Thyroid gland (tissue), 4 donors: ENCODE measurements around the gene DLGAP5. TPM values are rescaled to one million over a fixed set of nuclear protein-coding genes. Genes with fewer than 3 reads are reported as not detected.

Source experiments
- DNase-seq, 2 donors: peaks; one replicate each; pipeline ENCODE4 v3.0.0-alpha.2; 2019
- H3K27ac ChIP-seq, 3 donors: fragments of 200-600 bp; sonication (generic); 1 replicate in 2 of 3; 2 replicates in 1 of 3; pipeline ENCODE4 v1.5.1; 2016 to 2019; ENCODE audit warnings: mild to moderate bottlenecking in 1 of 3, moderate library complexity in 1 of 3
- H3K27me3 ChIP-seq: fragments of 200-600 bp; sonication (generic); one replicate; pipeline ENCODE4 v1.5.1; 2019
- H3K36me3 ChIP-seq, 2 donors: fragments of 200-600 bp; sonication (generic); one replicate each; pipeline ENCODE4 v1.5.1; 2016 to 2019
- H3K4me1 ChIP-seq, 2 donors: fragments of 200-600 bp; sonication (generic); one replicate each; pipeline ENCODE4 v1.5.1; 2017 to 2019
- H3K4me3 ChIP-seq, 3 donors: fragments of 200-600 bp; sonication (generic); replicated peaks in 1 of 3; 1 replicate in 2 of 3; 2 replicates in 1 of 3; pipeline ENCODE4 v1.5.1; 2016; ENCODE audit warnings: mild to moderate bottlenecking in 1 of 3
- H3K9me3 ChIP-seq: fragments of 200-600 bp; sonication (generic); one replicate; pipeline ENCODE4 v1.5.1; 2017
- CTCF ChIP-seq, 6 experiments: fragments of 200-600 bp in 3 of 6; fragments of 450-650 bp in 3 of 6; sonication (generic) in 3 of 6; IDR thresholded peaks; one replicate each; pipeline ENCODE4 v1.5.1; 2016 to 2019; ENCODE audit warnings: antibody characterized with exemption in 6 of 6, mild to moderate bottlenecking in 2 of 6, inconsistent platforms in 1 of 6, moderate library complexity in 1 of 6
- POLR2A ChIP-seq, 2 donors: fragments of 450-650 bp; IDR thresholded peaks; one replicate each; pipeline ENCODE4 v1.6.1; 2017; ENCODE audit warnings: antibody characterized with exemption in 2 of 2, mild to moderate bottlenecking in 2 of 2, moderate library complexity in 1 of 2
- WGBS, 2 donors: methylation state at CpG; one replicate each; pipeline ENCODE4 v1.1.5; 2017; 5-methylcytosine and 5-hydroxymethylcytosine counted together
- intact Hi-C: fragments of 100-400 bp; cut with DNase I; formaldehyde crosslinking; loops from one replicate; pipeline ENCODE4 v1.15.1; 2023
- total RNA-seq, 4 donors: library from RNA; depleted of rRNA; stranded (reverse); fragments of >200 nt; gene quantifications; one replicate each; pipeline ENCODE4 v1.2.3, GENCODE V29; 2016

Gene DLGAP5
- total RNA-seq, 4 donors from 2014 or later: 0.22 to 0.42 (median 0.27) TPM; not detected in 1

GRCh38 chr14:55146425-55146824 lies 45.0 kb downstream of the DLGAP5 start:
- intact Hi-C loops: no loop called here
- H3K4me1 ChIP-seq: no peaks in the 10 kb centered on the region
- no peaks in the 10 kb centered on the region for H3K27me3 ChIP-seq
- 82 to 84% methylated on average over 2 of the region's 2 CpGs for WGBS, 2 donors
- H3K27ac ChIP-seq: no peak overlapping the region
- no peak overlapping the region for H3K4me3 ChIP-seq
- DNase-seq: no peak
- peaks cover 21 to 24% of the 10 kb centered on the region in 2 donors for H3K36me3 ChIP-seq
- no peaks in the 10 kb centered on the region for H3K9me3 ChIP-seq
- TF ChIP-seq POLR2A (IDR thresholded peaks at IDR 0.05): no peak
- TF ChIP-seq CTCF (IDR thresholded peaks at IDR 0.05): no peak

DNA sequence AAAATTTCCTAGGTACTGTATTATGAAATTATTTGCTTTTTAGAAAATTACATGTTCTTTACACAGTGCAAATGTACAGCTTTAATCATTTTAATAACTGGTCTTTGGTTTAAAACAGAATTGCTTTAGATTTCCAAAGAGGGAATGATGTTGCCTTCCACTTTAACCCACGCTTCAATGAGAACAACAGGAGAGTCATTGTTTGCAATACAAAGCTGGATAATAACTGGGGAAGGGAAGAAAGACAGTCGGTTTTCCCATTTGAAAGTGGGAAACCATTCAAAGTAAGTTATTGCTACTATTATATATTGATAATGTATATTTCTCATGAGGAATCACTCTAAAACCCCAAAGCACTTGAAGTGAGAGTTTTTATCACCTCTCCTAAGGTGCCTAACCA lies 48.9 kb downstream of the DLGAP5 start:
- TF ChIP-seq POLR2A (IDR thresholded peaks at IDR 0.05) (no peak), CTCF (IDR thresholded peaks at IDR 0.05) (no peak)
- intact Hi-C loops: no loop called here
- Histone ChIP-seq H3K36me3 (peaks cover 36 to 42% of the 10 kb centered on the region in 2 donors), H3K27ac (no peak overlapping the region), H3K4me1 (peaks cover 0 to 8% of the 10 kb centered on the region in 2 donors), H3K4me3 (no peak overlapping the region), H3K9me3 (no peaks in the 10 kb centered on the region), H3K27me3 (no peaks in the 10 kb centered on the region)
- no peak for DNase-seq
- WGBS, 2 donors: 81 to 85% methylated on average over 2 of the region's 2 CpGs

DNA sequence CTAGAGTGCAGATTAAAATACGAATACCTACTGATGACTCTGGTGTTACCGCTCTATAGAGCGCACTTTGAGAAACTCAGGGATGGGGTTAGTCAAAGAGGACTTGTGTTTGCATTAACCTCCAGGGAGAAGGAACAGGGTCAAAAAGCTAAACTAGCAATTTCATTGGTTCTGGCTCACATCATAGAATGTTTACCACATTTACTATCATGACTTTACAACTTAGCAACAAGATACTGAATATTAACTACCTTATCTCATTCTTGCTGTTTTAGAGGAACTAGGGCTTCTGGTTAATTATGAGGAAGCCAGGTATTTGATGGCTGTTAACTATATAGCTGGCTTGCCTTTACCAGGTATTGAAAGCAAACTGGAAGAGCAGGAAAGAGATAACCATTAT lies 49.6 kb downstream of the DLGAP5 start:
- peaks cover 36 to 42% of the 10 kb centered on the region in 2 donors for H3K36me3 ChIP-seq
- intact Hi-C loops: no loop called here
- H3K9me3 ChIP-seq: no peaks in the 10 kb centered on the region
- TF ChIP-seq CTCF (IDR thresholded peaks at IDR 0.05): no peak
- no peak for TF ChIP-seq POLR2A (IDR thresholded peaks at IDR 0.05)
- H3K4me1 ChIP-seq: peaks cover 6 to 14% of the 10 kb centered on the region in 2 donors
- no peaks in the 10 kb centered on the region for H3K27me3 ChIP-seq
- no peak overlapping the region for H3K4me3 ChIP-seq
- H3K27ac ChIP-seq: no peak overlapping the region
- DNase-seq: no peak
- 94 to 95% methylated on average over 3 of the region's 3 CpGs for WGBS, 2 donors

GRCh38 chr14:55139696-55140509 lies 51.5 kb downstream of the DLGAP5 start:
- H3K4me1 ChIP-seq: peaks cover 17 to 28% of the 10 kb centered on the region in 2 donors
- no peak overlapping the region for H3K27ac ChIP-seq
- intact Hi-C loops: no loop called here

More at GRCh38 chr14:55139696-55140509, 51.5 kb downstream of the DLGAP5 start:
- Histone ChIP-seq H3K9me3 (no peaks in the 10 kb centered on the region), H3K4me3 (no peak overlapping the region), H3K36me3 (peaks cover 36 to 42% of the 10 kb centered on the region in 2 donors), H3K27me3 (no peaks in the 10 kb centered on the region)
- DNase-seq: no peak
- TF ChIP-seq CTCF (IDR thresholded peaks at IDR 0.05) (no peak), POLR2A (IDR thresholded peaks at IDR 0.05) (no peak)
- WGBS, 2 donors: 95 to 99% methylated on average over 4 of the region's 4 CpGs
